Stomach (tissue), 4 donors: ENCODE data around the gene WDR54.

Source experiments
- CTCF ChIP-seq, 7 experiments: fragments of 450-650 bp in 4 of 7; fragments of 200-600 bp in 3 of 7; sonication (generic) in 3 of 7; IDR thresholded peaks; one replicate each; pipeline ENCODE4 v1.5.1; 2016 to 2019; ENCODE audit warnings: antibody characterized with exemption in 7 of 7, control low read depth in 2 of 7, mild to moderate bottlenecking in 1 of 7
- EP300 ChIP-seq: sonication (generic); formaldehyde crosslinking; IDR thresholded peaks from one replicate; pipeline ENCODE4 v1.6.1; 2017; ENCODE audit warnings: antibody characterized with exemption
- POLR2A ChIP-seq, 4 donors: fragments of 450-650 bp; IDR thresholded peaks; one replicate each; pipeline ENCODE4 v1.6.1; 2016; ENCODE audit warnings: antibody characterized with exemption in 4 of 4, control low read depth in 2 of 4, mild to moderate bottlenecking in 1 of 4, moderate library complexity in 1 of 4

GRCh38 chr2:74450570-74451190 is 29.1 kb downstream of the WDR54 start:
- TF ChIP-seq CTCF (IDR thresholded peaks at IDR 0.05) (no peak), EP300 (no peak), POLR2A (IDR thresholded peaks at IDR 0.05) (no peak)
